Measurements from ENCODE around the gene SST. TPM values are rescaled to one million over a fixed set of nuclear protein-coding genes. Genes with fewer than 3 reads are reported as not detected.
"Not testable (repeated sequence)": the region's sequence is repeated elsewhere in the genome, so short reads cannot be mapped to it uniquely, and the experiment has no call there.

Gene SST
- total RNA-seq, 2 experiments from 2014 or later, result not detected

DNA sequence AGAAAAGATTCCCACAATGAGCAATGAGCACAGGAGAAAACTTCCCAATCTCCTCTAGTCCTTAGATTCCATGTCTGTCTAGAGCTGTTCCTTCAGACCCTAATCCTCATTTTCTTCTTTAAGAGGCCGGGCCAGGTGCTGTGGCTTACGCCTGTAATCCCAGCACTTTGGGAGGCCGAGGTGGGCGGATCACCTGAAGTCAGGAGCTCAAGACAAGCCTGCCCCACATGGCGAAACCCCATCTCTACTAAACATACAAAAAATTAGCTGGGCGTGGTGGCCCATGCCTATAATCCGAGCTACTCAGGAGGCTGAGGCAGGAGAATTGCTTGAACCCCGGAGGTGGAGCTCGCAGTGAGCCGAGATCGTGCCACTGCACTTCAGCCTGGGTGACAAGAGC lies 11.6 kb upstream of the SST start:
- POLR2A ChIA-PET; ATAC-seq; H3K27ac Mint-ChIP-seq; DNase-seq; H3K4me3 Mint-ChIP-seq; H3K36me3 Mint-ChIP-seq (ENCODE audit: low read depth); H3K4me1 Mint-ChIP-seq (ENCODE audit: low read depth); H3K9me3 Mint-ChIP-seq (ENCODE audit: insufficient read depth): not testable (repeated sequence)
- H3K27me3 Mint-ChIP-seq (ENCODE audit: low read depth), result peaks cover 18% of the 10 kb centered on the region
- CTCF ChIA-PET, result interaction anchor here (1.0 to 16.5 kb wide), 8 partner anchors 8 to 461 kb away, joined by 3 to 397 read pairs (median 19); partner anchors contain the start of gene RTP2

DNA sequence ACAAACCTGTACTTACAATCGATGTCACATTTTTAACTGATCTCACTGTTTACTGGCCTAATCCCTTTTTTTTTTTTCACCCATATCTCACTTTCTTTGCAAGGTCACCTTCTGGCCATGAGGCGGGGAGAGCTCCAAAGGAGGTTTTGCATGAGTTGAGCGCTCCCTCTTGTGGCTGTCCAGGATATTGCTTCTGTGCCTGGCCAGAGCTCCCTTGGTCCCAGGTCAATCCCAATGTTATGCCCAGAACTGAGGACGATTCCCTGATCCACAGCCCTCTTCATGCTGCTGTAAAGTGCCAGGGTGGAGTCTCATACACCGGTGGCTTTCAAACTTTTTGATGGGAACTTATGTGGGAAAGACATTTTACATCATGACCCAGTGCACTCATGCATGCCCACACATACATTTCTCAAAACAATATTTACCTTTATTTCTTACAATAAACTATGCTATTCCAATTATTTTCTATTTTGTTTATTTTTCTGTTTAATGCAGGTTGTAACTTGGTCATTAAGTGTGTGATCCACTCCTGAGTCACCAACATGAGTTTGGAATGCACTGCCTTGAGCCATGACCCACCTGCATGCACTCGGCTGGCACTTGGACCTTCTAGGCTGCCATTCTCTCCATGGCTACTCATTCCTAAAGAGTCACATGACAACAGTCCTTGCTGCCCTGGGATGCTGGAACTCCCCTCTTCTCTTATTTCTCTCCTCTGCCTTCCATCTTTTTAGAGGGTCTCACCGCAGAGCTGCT lies 9.6 kb upstream of the SST start:
- Mint-ChIP-seq H3K27ac (no peak overlapping the region), H3K36me3 (ENCODE audit: low read depth) (no peaks in the 10 kb centered on the region), H3K4me1 (ENCODE audit: low read depth) (peaks cover 2% of the 10 kb centered on the region), H3K4me3 (no peak overlapping the region), H3K27me3 (ENCODE audit: low read depth) (peaks cover 24% of the 10 kb centered on the region), H3K9me3 (ENCODE audit: insufficient read depth) (no peaks in the 10 kb centered on the region)
- DNase-seq (peak; percentile 73), ATAC-seq (peak; percentile 80)
- ChIA-PET POLR2A (interaction anchor here (0.9 kb wide), 1 partner anchor 360 kb away, joined by 4 read pairs; no protein-coding TSS in a partner anchor), CTCF (interaction anchor here (0.6 to 16.5 kb wide), 71 partner anchors 9 to 1464 kb away, joined by 3 to 397 read pairs (median 4); partner anchors contain the start of genes RTP2, RTP4 and SST)

DNA sequence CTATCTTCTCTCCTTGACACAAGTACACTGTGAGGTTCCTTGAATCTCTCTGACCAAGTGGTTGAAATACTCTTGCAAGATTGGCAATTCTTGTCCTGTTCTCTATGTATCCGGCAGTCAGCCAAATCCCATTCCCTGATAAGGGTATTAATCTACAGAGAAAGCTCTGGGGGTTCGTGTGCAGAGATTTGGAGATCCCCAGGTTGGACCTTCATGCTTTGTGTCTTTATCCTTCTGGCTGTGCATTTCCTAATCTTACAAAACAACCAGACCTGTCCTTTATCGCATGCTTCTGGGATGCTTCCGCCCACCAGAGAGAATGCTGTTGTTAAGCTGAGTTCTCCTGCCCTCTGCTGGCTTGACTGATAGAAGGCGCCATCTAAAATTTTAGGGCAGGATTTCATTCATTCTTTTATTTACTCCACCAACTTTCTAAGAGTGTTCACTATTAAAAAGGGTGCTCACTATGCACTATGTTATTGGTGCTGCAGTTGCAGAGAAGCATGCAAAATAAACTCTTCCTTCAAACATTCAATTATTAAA lies 8.6 kb upstream of the SST start:
- DNase-seq (peak; percentile 59), ATAC-seq (peak; percentile 42)
- H3K9me3 Mint-ChIP-seq (ENCODE audit: insufficient read depth), result no peaks in the 10 kb centered on the region
- no peaks in the 10 kb centered on the region for H3K36me3 Mint-ChIP-seq (ENCODE audit: low read depth)
- ChIA-PET POLR2A (no interaction called here), CTCF (interaction anchor here (0.6 to 16.5 kb wide), 46 partner anchors 9 to 1465 kb away, joined by 3 to 397 read pairs (median 6); partner anchors contain the start of genes RTP2 and SST)
- no peak overlapping the region for H3K4me3 Mint-ChIP-seq
- peaks cover 27% of the 10 kb centered on the region for H3K27me3 Mint-ChIP-seq (ENCODE audit: low read depth)
- no peaks in the 10 kb centered on the region for H3K4me1 Mint-ChIP-seq (ENCODE audit: low read depth)
- H3K27ac Mint-ChIP-seq, result no peak overlapping the region

DNA sequence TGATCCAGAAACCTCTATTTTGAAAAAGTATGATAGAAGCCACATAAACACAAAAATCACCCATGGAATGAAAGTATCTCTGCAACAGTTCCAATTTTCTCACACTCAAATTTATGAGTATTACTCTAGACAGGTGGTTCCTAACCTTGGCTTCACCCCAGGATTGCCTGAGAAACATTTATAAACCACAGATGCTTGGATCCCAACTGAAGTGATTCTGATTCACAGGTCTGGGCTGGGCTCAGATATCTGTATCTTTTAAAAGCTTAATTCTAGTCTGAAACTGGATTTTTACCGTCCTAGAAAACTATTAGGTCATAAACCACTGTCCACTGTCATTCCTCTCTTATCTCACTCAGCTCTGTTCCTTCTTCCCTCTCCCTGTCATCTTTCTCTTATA lies 7.4 kb upstream of the SST start:
- POLR2A ChIA-PET, result interaction anchor here (0.6 kb wide), 1 partner anchor 48 kb away, joined by 5 read pairs; no protein-coding TSS in a partner anchor
- no peaks in the 10 kb centered on the region for H3K9me3 Mint-ChIP-seq (ENCODE audit: insufficient read depth)
- H3K4me1 Mint-ChIP-seq (ENCODE audit: low read depth), result no peaks in the 10 kb centered on the region
- H3K4me3 Mint-ChIP-seq, result no peak overlapping the region
- CTCF ChIA-PET, result interaction anchor here (2.8 to 16.5 kb wide), 3 partner anchors 63 to 454 kb away, joined by 20 to 397 read pairs (median 91); no protein-coding TSS in a partner anchor
- H3K36me3 Mint-ChIP-seq (ENCODE audit: low read depth), result no peaks in the 10 kb centered on the region
- no peak overlapping the region for H3K27ac Mint-ChIP-seq
- ATAC-seq (no peak), DNase-seq (no peak)
- peaks cover 23% of the 10 kb centered on the region for H3K27me3 Mint-ChIP-seq (ENCODE audit: low read depth)

DNA sequence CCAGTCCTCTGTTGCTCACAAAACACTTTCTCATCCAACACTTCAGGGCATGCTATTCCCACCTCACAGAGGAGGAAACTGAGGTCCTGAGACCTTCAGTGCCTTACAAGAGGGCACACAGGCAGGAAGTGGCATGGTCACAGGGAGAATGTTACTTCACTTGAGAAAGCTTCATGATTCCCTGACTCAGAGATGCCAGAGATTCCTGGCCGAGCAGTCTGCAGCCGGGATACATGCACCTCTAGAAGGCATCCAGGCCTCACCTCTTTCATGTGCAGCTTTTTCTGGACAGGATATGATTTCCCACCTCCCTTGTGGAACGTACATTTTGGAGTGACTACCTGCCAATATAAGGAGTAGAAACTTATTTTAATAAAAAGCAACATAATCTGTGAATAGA lies 2.8 kb upstream of the SST start:
- Mint-ChIP-seq H3K4me3 (no peak overlapping the region), H3K36me3 (ENCODE audit: low read depth) (no peaks in the 10 kb centered on the region), H3K4me1 (ENCODE audit: low read depth) (no peaks in the 10 kb centered on the region), H3K9me3 (ENCODE audit: insufficient read depth) (no peaks in the 10 kb centered on the region), H3K27ac (no peak overlapping the region), H3K27me3 (ENCODE audit: low read depth) (peaks cover 46% of the 10 kb centered on the region)
- CTCF ChIA-PET, result interaction anchor here (1.4 to 16.5 kb wide), 2 partner anchors 9 to 353 kb away, joined by 3 to 397 read pairs; no protein-coding TSS in a partner anchor
- ATAC-seq (no peak), DNase-seq (no peak)
- POLR2A ChIA-PET, result no interaction called here

DNA sequence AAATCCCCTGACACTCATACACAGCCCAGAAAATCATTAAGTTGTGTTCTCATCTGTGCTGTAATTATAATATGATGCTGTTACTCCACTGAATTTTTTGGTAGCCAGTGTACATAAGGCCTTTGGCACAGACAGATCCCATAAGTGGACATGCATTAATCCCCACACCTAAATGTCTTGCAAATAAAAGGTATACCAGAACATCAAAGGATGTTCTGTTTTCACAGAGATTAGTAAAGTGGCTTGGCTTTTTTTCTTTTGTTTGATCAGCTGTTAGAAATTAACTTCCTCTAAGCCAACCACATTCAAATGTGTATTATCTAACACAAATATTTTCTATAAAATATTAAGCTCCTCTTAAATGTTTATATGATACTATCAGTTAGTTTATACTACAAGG lies 2.7 kb downstream of the SST start:
- H3K36me3 Mint-ChIP-seq (ENCODE audit: low read depth), result no peaks in the 10 kb centered on the region
- H3K4me3 Mint-ChIP-seq, result no peak overlapping the region
- ATAC-seq (no peak), DNase-seq (no peak)
- peaks cover 48% of the 10 kb centered on the region for H3K27me3 Mint-ChIP-seq (ENCODE audit: low read depth)
- H3K9me3 Mint-ChIP-seq (ENCODE audit: insufficient read depth), result no peaks in the 10 kb centered on the region
- no peaks in the 10 kb centered on the region for H3K4me1 Mint-ChIP-seq (ENCODE audit: low read depth)
- ChIA-PET POLR2A (no interaction called here), CTCF (interaction anchor here (0.8 to 16.5 kb wide), 5 partner anchors 12 to 348 kb away, joined by 3 to 397 read pairs (median 3); no protein-coding TSS in a partner anchor)
- H3K27ac Mint-ChIP-seq, result no peak overlapping the region

DNA sequence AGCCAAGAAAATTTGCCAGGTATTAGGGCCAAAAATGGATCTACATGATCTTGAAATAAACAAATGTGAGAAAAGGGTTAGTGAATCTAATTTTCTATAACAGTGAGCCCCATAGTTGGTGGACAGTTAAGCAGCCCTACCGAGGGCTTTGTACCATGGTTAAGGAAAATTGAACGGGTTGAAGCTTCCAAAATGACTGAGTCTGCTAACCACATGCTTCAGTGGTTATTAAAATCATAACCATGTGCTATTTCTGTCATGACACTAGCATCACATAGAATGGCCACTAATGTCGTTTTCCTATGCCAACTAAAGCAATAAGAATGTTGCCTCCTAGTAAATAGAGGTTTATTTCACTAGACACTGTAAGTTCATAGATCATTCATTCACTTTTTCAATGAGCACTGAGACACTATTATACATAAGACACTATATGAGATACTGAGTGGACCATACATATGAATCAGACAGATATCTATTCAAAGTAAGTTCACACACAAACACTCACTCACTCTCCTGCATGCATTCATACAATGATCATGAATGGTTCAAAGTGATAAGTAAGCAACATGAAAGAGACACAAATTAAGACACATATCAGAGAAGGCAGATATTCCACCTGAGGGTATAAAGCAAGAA lies 4.3 kb downstream of the SST start:
- ATAC-seq, result no peak
- Mint-ChIP-seq H3K4me3 (no peak overlapping the region), H3K27ac (no peak overlapping the region), H3K36me3 (ENCODE audit: low read depth) (no peaks in the 10 kb centered on the region), H3K9me3 (ENCODE audit: insufficient read depth) (no peaks in the 10 kb centered on the region), H3K4me1 (ENCODE audit: low read depth) (no peaks in the 10 kb centered on the region), H3K27me3 (ENCODE audit: low read depth) (peaks cover 42% of the 10 kb centered on the region)
- no peak for DNase-seq
- POLR2A ChIA-PET, result no interaction called here
- CTCF ChIA-PET, result interaction anchor here (2.3 kb wide), 1 partner anchor 13 kb away, joined by 14 read pairs; no protein-coding TSS in a partner anchor

DNA sequence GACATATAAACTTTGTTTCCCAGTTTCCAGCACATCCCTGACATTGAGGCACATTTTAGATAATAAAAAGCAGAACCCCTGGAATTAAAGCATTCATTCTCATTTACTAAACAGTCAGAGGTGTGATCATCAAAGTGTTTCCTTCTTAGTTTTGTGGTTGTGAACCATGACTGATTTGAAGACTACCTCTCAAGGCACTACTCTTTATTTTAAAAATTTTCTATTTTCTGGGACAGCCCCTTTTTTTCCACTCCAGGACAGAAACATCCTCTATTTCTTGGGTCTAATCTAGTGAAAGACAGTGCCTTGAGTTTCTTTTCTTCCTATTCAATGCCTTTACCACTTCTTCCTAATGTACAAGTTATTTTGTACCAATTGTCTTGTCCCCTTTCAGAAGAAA lies 5.2 kb downstream of the SST start:
- H3K27me3 Mint-ChIP-seq (ENCODE audit: low read depth), result peaks cover 36% of the 10 kb centered on the region
- DNase-seq (no peak), ATAC-seq (no peak)
- H3K4me3 Mint-ChIP-seq, result no peak overlapping the region
- no peaks in the 10 kb centered on the region for H3K9me3 Mint-ChIP-seq (ENCODE audit: insufficient read depth)
- ChIA-PET CTCF (interaction anchor here (2.3 kb wide), 1 partner anchor 14 kb away, joined by 14 read pairs; no protein-coding TSS in a partner anchor), POLR2A (no interaction called here)
- no peaks in the 10 kb centered on the region for H3K36me3 Mint-ChIP-seq (ENCODE audit: low read depth)
- H3K27ac Mint-ChIP-seq, result no peak overlapping the region
- no peaks in the 10 kb centered on the region for H3K4me1 Mint-ChIP-seq (ENCODE audit: low read depth)

DNA sequence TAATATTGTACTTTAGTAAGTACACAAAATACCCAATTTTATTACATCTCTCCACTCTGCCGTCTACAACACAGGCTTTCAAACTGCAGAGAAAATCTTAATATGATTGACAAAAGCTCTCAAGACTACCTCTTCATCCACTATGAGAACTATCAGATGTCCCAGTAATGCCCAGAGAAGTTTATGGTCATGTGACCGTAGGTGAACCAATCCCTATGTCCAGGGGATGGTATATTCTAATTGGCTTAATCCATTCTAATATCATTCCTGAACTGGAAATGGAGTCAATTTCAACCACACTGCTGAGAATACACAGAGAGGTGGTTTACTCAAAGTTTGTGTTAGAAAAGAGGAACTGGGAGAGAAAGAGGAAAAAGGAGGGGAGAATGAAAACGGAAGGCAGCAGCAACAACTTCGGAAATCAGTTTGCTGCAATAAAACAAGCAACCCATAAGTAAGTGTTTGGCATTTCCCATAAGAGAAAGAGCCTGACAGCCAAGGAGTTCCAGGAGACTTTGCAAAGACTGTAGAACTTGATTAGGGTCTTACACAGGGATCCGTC lies 7.3 kb downstream of the SST start:
- ATAC-seq, result no peak

DNA sequence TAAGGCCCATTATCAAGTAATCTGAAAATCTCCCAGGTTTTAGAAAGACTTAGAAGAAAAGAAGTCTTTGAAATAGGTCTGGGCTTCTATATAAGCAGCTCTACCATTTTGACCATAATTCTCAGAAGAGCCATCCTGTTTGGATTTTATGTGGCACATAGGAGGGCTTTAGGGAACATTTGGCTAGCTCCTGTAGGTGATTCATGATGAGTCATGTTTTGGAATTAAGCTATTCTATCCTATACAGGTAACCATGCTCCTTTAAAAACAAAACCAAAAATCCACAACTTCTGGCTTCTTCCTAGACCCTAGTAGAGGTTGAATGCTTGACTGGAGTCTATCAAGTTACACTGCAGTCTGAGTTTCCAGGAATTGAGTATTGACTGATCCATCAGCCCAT lies 8.9 kb downstream of the SST start:
- Mint-ChIP-seq H3K9me3 (ENCODE audit: insufficient read depth) (no peaks in the 10 kb centered on the region), H3K4me3 (no peak overlapping the region), H3K27me3 (ENCODE audit: low read depth) (peaks cover 31% of the 10 kb centered on the region), H3K27ac (no peak overlapping the region), H3K36me3 (ENCODE audit: low read depth) (no peaks in the 10 kb centered on the region), H3K4me1 (ENCODE audit: low read depth) (no peaks in the 10 kb centered on the region)
- ChIA-PET CTCF (interaction anchor here (1.0 to 2.0 kb wide), 3 partner anchors 19 to 441 kb away, joined by 3 to 19 read pairs (median 6); no protein-coding TSS in a partner anchor), POLR2A (no interaction called here)
- DNase-seq (no peak), ATAC-seq (no peak)

More for the DNA sequence above, 7.3 kb downstream of the SST start:
- Mint-ChIP-seq H3K27me3 (ENCODE audit: low read depth) (peaks cover 34% of the 10 kb centered on the region), H3K9me3 (ENCODE audit: insufficient read depth) (no peaks in the 10 kb centered on the region), H3K4me1 (ENCODE audit: low read depth) (no peaks in the 10 kb centered on the region), H3K4me3 (no peak overlapping the region), H3K36me3 (ENCODE audit: low read depth) (no peaks in the 10 kb centered on the region), H3K27ac (no peak overlapping the region)
- POLR2A ChIA-PET, result no interaction called here
- CTCF ChIA-PET, result interaction anchor here (0.9 to 1.9 kb wide), 3 partner anchors 8 to 343 kb away, joined by 3 to 6 read pairs (median 4); no protein-coding TSS in a partner anchor
- no peak for DNase-seq

DNA sequence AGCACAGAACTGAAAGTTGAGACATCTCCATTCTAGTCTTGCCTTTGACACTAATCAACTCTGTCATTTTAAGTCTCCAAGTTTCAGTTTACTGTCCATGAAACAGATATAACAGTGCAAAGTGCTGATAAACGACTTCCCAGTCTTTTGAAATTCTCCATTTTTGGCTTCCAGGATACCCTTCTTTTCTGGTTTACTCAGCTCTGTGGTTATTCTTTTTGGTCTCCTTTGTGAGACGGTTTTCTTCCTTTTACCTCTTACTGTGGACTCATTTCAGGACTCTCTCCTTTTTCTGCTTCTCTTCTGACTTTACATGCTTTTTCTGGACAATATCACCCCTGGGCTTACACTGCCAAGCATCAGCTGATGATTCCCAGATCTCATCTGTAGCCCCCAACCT lies 18.9 kb downstream of the SST start:
- POLR2A ChIA-PET, result no interaction called here
- DNase-seq (no peak), ATAC-seq (no peak)
- H3K9me3 Mint-ChIP-seq (ENCODE audit: insufficient read depth), result no peaks in the 10 kb centered on the region
- CTCF ChIA-PET, result interaction anchor here (1.1 to 1.9 kb wide), 2 partner anchors 13 to 28 kb away, joined by 3 to 10 read pairs; no protein-coding TSS in a partner anchor
- H3K27me3 Mint-ChIP-seq (ENCODE audit: low read depth), result peaks cover 43% of the 10 kb centered on the region
- H3K36me3 Mint-ChIP-seq (ENCODE audit: low read depth), result no peaks in the 10 kb centered on the region
- no peak overlapping the region for H3K27ac Mint-ChIP-seq
- no peak overlapping the region for H3K4me3 Mint-ChIP-seq
- H3K4me1 Mint-ChIP-seq (ENCODE audit: low read depth), result no peaks in the 10 kb centered on the region

Measured in activated CD8-positive, alpha-beta T cell treated with anti-CD3 and anti-CD28 coated beads, Interleukin-2, amount 10 ng/mL, durations not matched to agents 7 days and 5 days (primary cell).